CD14-positive monocyte (primary cell): ENCODE measurements around the gene ASCL3. TPM values are rescaled to one million over a fixed set of nuclear protein-coding genes. Genes with fewer than 3 reads are reported as not detected.

Source experiments
- DNase-seq, 3 donors: peaks; one replicate each; pipeline ENCODE4 v3.0.0-alpha.2; 2011 to 2022
- H2AFZ ChIP-seq: 2 replicates; pipeline ENCODE4 v1.6.0; 2012; ENCODE audit warnings: mild to moderate bottlenecking, low read depth, low read length, inconsistent platforms; ENCODE audit not compliant: insufficient read depth, poor library complexity, severe bottlenecking
- H3K27ac ChIP-seq, 2 donors: 1 replicate in 1 of 2; 2 replicates in 1 of 2; pipeline ENCODE4 v1.5.1; 2012 to 2013; ENCODE audit warnings: low read length in 2 of 2, control low read depth in 1 of 2, inconsistent platforms in 1 of 2, low read depth in 1 of 2, mild to moderate bottlenecking in 1 of 2
- H3K27me3 ChIP-seq, 2 donors: one replicate each; pipeline versions ENCODE4 v1.6.0 to v1.6.1; 2011 to 2013; ENCODE audit warnings: low read length in 2 of 2; ENCODE audit not compliant: control insufficient read depth in 2 of 2, insufficient read depth in 2 of 2
- H3K36me3 ChIP-seq, 2 donors: replicated peaks in 1 of 2; 1 replicate in 1 of 2; 2 replicates in 1 of 2; pipeline versions ENCODE4 v1.5.1 to v1.6.1; 2012 to 2013; ENCODE audit warnings: low read length in 2 of 2, control low read depth in 1 of 2, inconsistent platforms in 1 of 2, mild to moderate bottlenecking in 1 of 2; ENCODE audit not compliant: insufficient read depth in 2 of 2, control insufficient read depth in 1 of 2
- H3K4me1 ChIP-seq, 2 donors: 1 replicate in 1 of 2; 2 replicates in 1 of 2; pipeline versions ENCODE4 v1.5.1 to v1.6.1; 2012 to 2013; ENCODE audit warnings: low read length in 2 of 2, control low read depth in 1 of 2, inconsistent platforms in 1 of 2, mild to moderate bottlenecking in 1 of 2, moderate library complexity in 1 of 2; ENCODE audit not compliant: insufficient read depth in 2 of 2, control insufficient read depth in 1 of 2
- H3K4me2 ChIP-seq: replicated peaks from 2 replicates; pipeline ENCODE3; 2012; ENCODE audit warnings: low read length, moderate library complexity, mild to moderate bottlenecking; ENCODE audit not compliant: poor library complexity, severe bottlenecking; ENCODE audit errors: extremely low read depth
- H3K4me3 ChIP-seq, 3 experiments: fragments of 200-600 bp in 1 of 3; sonication (generic) in 1 of 3; replicated peaks in 1 of 3; 1 replicate in 2 of 3; 2 replicates in 1 of 3; pipeline ENCODE4 v1.5.1; 2011 to 2013; ENCODE audit warnings: low read length in 3 of 3, mild to moderate bottlenecking in 3 of 3, control low read depth in 2 of 3, low read depth in 2 of 3, inconsistent platforms in 1 of 3, moderate library complexity in 1 of 3
- H3K79me2 ChIP-seq: 2 replicates; pipeline ENCODE4 v1.6.0; 2012; ENCODE audit warnings: mild to moderate bottlenecking, control low read depth, inconsistent platforms, low read length, moderate library complexity; ENCODE audit not compliant: insufficient read depth
- H3K9ac ChIP-seq: 2 replicates; pipeline ENCODE4 v1.6.0; 2017; ENCODE audit warnings: low read length, mild to moderate bottlenecking; ENCODE audit not compliant: insufficient read depth, poor library complexity, severe bottlenecking
- H3K9me3 ChIP-seq, 2 donors: replicated peaks in 1 of 2; 1 replicate in 1 of 2; 2 replicates in 1 of 2; pipeline versions ENCODE4 v1.5.1 to v1.6.1; 2012 to 2013; ENCODE audit warnings: low read length in 2 of 2, control low read depth in 1 of 2; ENCODE audit not compliant: control insufficient read depth in 1 of 2, insufficient read depth in 1 of 2
- H4K20me1 ChIP-seq: 2 replicates; pipeline ENCODE4 v1.6.0; 2012; ENCODE audit warnings: mild to moderate bottlenecking, low read length, control low read depth, moderate library complexity; ENCODE audit not compliant: insufficient read depth
- H3K27ac Mint-ChIP-seq, 7 donors: one replicate each; pipeline ENCODE4 v1.8.0; 2020; ENCODE audit warnings: mild to moderate bottlenecking in 7 of 7, mixed read lengths in 7 of 7, moderate library complexity in 6 of 7, inconsistent platforms in 2 of 7
- H3K27me3 Mint-ChIP-seq, 3 donors: one replicate each; pipeline ENCODE4 v1.8.0; 2021 to 2022; ENCODE audit warnings: low read depth in 3 of 3, mild to moderate bottlenecking in 3 of 3, mixed read lengths in 3 of 3, moderate library complexity in 3 of 3, inconsistent platforms in 1 of 3
- H3K36me3 Mint-ChIP-seq, 2 donors: one replicate each; pipeline ENCODE4 v1.8.0; 2020; ENCODE audit warnings: mixed read lengths in 2 of 2, inconsistent platforms in 1 of 2, mild to moderate bottlenecking in 1 of 2
- H3K4me1 Mint-ChIP-seq: one replicate; pipeline ENCODE4 v1.8.0; 2020; ENCODE audit warnings: mild to moderate bottlenecking, mixed read lengths
- H3K4me3 Mint-ChIP-seq, 2 donors: one replicate each; pipeline ENCODE4 v1.8.0; 2020; ENCODE audit warnings: mild to moderate bottlenecking in 2 of 2, mixed read lengths in 2 of 2, moderate library complexity in 1 of 2
- H3K9me3 Mint-ChIP-seq, 7 donors: one replicate each; pipeline ENCODE4 v1.8.0; 2020 to 2022; ENCODE audit warnings: mixed read lengths in 7 of 7, mild to moderate bottlenecking in 6 of 7, moderate library complexity in 6 of 7, inconsistent platforms in 2 of 7
- CTCF ChIP-seq: fragments of 200-600 bp; IDR thresholded peaks from one replicate; pipeline ENCODE4 v1.8.0; 2022; ENCODE audit warnings: antibody characterized with exemption, mild to moderate bottlenecking
- WGBS: methylation state at CpG from one replicate; pipeline ENCODE4 v1.1.5; 2013; ENCODE audit warnings: missing lambda C conversion rate; ENCODE audit not compliant: insufficient coverage; 5-methylcytosine and 5-hydroxymethylcytosine counted together
- intact Hi-C, 2 donors: fragments of 100-400 bp; cut with micrococcal nuclease; formaldehyde crosslinking; loops; one replicate each; pipeline versions ENCODE4 v1.15.0 to v1.15.1; 2023
- polyA plus RNA-seq, 3 donors: library from polyadenylated mRNA; depleted of rRNA in 1 of 3; unstranded in 2 of 3; stranded (reverse) in 1 of 3; fragments of 300-500 nt in 2 of 3; fragments of >200 nt in 1 of 3; fragmentation: Illumina TruSeq in 2 of 3; gene quantifications; 1 replicate in 2 of 3; 2 replicates in 1 of 3; pipeline ENCODE4 v1.2.3, GENCODE V29; 2012 to 2021

ASCL3 gene
- polyA plus RNA-seq, 3 donors, result not detected

GRCh38 chr11:8947230-8947943 is 4.6 kb upstream of the ASCL3 start:
- Histone ChIP-seq H3K9ac (no peak overlapping the region), H3K4me3 (no peak overlapping the region), H3K9me3 (no peaks in the 10 kb centered on the region), H3K27ac (no peak overlapping the region), H3K27me3 (no peaks in the 10 kb centered on the region), H2AFZ (no peak overlapping the region), H3K79me2 (no peaks in the 10 kb centered on the region), H3K36me3 (peaks cover 41 to 52% of the 10 kb centered on the region in 2 donors), H3K4me2 (no peak overlapping the region), H3K4me1 (no peaks in the 10 kb centered on the region), H4K20me1 (no peaks in the 10 kb centered on the region)
- DNase-seq, result no peak
- Mint-ChIP-seq H3K4me3 (no peak overlapping the region), H3K27ac (peak overlapping the region in 1 of 7 donors; percentile 30), H3K36me3 (peaks cover 47 to 57% of the 10 kb centered on the region in 2 donors), H3K4me1 (no peaks in the 10 kb centered on the region), H3K27me3 (no peaks in the 10 kb centered on the region), H3K9me3 (no peaks in the 10 kb centered on the region)
- intact Hi-C loops, result no loop called here
- TF ChIP-seq CTCF, result no peak
- WGBS, result no CpG with 5 or more reads among the region's 4 CpGs

GRCh38 chr11:8941341-8942103 is 1.3 kb downstream of the ASCL3 start:
- H3K4me2 ChIP-seq, result no peak overlapping the region
- no peaks in the 10 kb centered on the region for H3K9me3 ChIP-seq
- H3K27ac Mint-ChIP-seq, result no peak overlapping the region
- H3K27ac ChIP-seq, result no peak overlapping the region
- DNase-seq, result no peak
- 93% methylated on average over 2 of the region's 8 CpGs for WGBS
- H3K27me3 ChIP-seq, result no peaks in the 10 kb centered on the region
- intact Hi-C loops, result no loop called here
- no peak for TF ChIP-seq CTCF
- no peaks in the 10 kb centered on the region for H3K4me1 Mint-ChIP-seq
- H3K36me3 ChIP-seq, result no peaks in the 10 kb centered on the region
- H3K4me3 ChIP-seq, result no peak overlapping the region
- no peaks in the 10 kb centered on the region for H3K9me3 Mint-ChIP-seq
- H2AFZ ChIP-seq, result no peak overlapping the region
- no peaks in the 10 kb centered on the region for H3K79me2 ChIP-seq
- no peak overlapping the region for H3K4me3 Mint-ChIP-seq
- H4K20me1 ChIP-seq, result no peaks in the 10 kb centered on the region
- no peak overlapping the region for H3K9ac ChIP-seq
- no peaks in the 10 kb centered on the region for H3K4me1 ChIP-seq
- peaks cover 3 to 4% of the 10 kb centered on the region in 2 donors for H3K36me3 Mint-ChIP-seq
- H3K27me3 Mint-ChIP-seq, result peaks cover 0 to 2% (median 0%) of the 10 kb centered on the region in 3 donors
